Liver (tissue), 3 donors: ENCODE data around the gene HDAC9.

Experiments used
- CTCF ChIP-seq: fragments of 150-350 bp; IDR thresholded peaks from 2 replicates; pipeline ENCODE4 v1.5.1; 2017; ENCODE audit warnings: improper control_type of control experiment, low read depth, low read length; ENCODE audit not compliant: missing input control
- EGR1 ChIP-seq, 2 donors: IDR thresholded peaks; 2 replicates each; pipeline ENCODE4 v1.6.1; 2016 to 2018; ENCODE audit warnings: antibody characterized with exemption in 2 of 2, low read depth in 2 of 2
- FOXA1 ChIP-seq: IDR thresholded peaks from 2 replicates; pipeline ENCODE4 v1.6.1; 2016; ENCODE audit warnings: antibody characterized with exemption
- GABPA ChIP-seq, 2 donors: IDR thresholded peaks in 1 of 2; conservative IDR thresholded peaks in 1 of 2; 2 replicates each; pipeline ENCODE4 v1.6.1; 2016; ENCODE audit warnings: antibody characterized with exemption in 2 of 2, mild to moderate bottlenecking in 1 of 2, moderate library complexity in 1 of 2
- HNF4A ChIP-seq, 2 donors: conservative IDR thresholded peaks; 2 replicates each; pipeline ENCODE4 v1.6.1; 2016; ENCODE audit warnings: antibody characterized with exemption in 2 of 2, mild to moderate bottlenecking in 2 of 2
- RXRA ChIP-seq, 2 donors: IDR thresholded peaks; 2 replicates each; pipeline ENCODE4 v1.6.1; 2017 to 2018; ENCODE audit warnings: antibody characterized with exemption in 2 of 2, mild to moderate bottlenecking in 1 of 2
- SP1 ChIP-seq: IDR thresholded peaks from 2 replicates; pipeline ENCODE4 v1.6.1; 2018; ENCODE audit warnings: antibody characterized with exemption, mild to moderate bottlenecking
- TAF1 ChIP-seq: conservative IDR thresholded peaks from 2 replicates; pipeline ENCODE4 v1.6.1; 2016; ENCODE audit warnings: antibody characterized with exemption, mild to moderate bottlenecking
- YY1 ChIP-seq: IDR thresholded peaks from 2 replicates; pipeline ENCODE4 v1.6.1; 2016; ENCODE audit warnings: antibody characterized with exemption, mild to moderate bottlenecking
- ZBTB33 ChIP-seq: IDR thresholded peaks from 2 replicates; pipeline ENCODE4 v1.6.1; 2016; ENCODE audit warnings: antibody characterized with exemption
- TF ChIP-seq, protein P1 (sequence below): IDR thresholded peaks from 2 replicates; pipeline ENCODE4 v1.6.1; 2016; ENCODE audit warnings: antibody characterized with exemption
- TF ChIP-seq, protein P2 (sequence below): IDR thresholded peaks from 2 replicates; pipeline ENCODE4 v1.6.1; 2016; ENCODE audit warnings: antibody characterized with exemption
- TF ChIP-seq, protein P3 (sequence below): IDR thresholded peaks from 2 replicates; pipeline ENCODE4 v1.6.1; 2016; ENCODE audit warnings: antibody characterized with exemption, mild to moderate bottlenecking
- donor health status: healthy.
- donor health status: healthy.

GRCh38 chr7:18552316-18552916 is 56.9 kb downstream of the HDAC9 start:
- TF ChIP-seq, protein P1, sequence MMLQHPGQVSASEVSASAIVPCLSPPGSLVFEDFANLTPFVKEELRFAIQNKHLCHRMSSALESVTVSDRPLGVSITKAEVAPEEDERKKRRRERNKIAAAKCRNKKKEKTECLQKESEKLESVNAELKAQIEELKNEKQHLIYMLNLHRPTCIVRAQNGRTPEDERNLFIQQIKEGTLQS: no peak
- TF ChIP-seq ZBTB33: no peak
- no peak for TF ChIP-seq CTCF
- TF ChIP-seq TAF1: no peak
- TF ChIP-seq, protein P2, sequence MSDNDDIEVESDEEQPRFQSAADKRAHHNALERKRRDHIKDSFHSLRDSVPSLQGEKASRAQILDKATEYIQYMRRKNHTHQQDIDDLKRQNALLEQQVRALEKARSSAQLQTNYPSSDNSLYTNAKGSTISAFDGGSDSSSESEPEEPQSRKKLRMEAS: no peak
- no peak for TF ChIP-seq EGR1 (IDR thresholded peaks at IDR 0.05; ENCODE audit: low read depth in 2 of 2)
- TF ChIP-seq, protein P3, sequence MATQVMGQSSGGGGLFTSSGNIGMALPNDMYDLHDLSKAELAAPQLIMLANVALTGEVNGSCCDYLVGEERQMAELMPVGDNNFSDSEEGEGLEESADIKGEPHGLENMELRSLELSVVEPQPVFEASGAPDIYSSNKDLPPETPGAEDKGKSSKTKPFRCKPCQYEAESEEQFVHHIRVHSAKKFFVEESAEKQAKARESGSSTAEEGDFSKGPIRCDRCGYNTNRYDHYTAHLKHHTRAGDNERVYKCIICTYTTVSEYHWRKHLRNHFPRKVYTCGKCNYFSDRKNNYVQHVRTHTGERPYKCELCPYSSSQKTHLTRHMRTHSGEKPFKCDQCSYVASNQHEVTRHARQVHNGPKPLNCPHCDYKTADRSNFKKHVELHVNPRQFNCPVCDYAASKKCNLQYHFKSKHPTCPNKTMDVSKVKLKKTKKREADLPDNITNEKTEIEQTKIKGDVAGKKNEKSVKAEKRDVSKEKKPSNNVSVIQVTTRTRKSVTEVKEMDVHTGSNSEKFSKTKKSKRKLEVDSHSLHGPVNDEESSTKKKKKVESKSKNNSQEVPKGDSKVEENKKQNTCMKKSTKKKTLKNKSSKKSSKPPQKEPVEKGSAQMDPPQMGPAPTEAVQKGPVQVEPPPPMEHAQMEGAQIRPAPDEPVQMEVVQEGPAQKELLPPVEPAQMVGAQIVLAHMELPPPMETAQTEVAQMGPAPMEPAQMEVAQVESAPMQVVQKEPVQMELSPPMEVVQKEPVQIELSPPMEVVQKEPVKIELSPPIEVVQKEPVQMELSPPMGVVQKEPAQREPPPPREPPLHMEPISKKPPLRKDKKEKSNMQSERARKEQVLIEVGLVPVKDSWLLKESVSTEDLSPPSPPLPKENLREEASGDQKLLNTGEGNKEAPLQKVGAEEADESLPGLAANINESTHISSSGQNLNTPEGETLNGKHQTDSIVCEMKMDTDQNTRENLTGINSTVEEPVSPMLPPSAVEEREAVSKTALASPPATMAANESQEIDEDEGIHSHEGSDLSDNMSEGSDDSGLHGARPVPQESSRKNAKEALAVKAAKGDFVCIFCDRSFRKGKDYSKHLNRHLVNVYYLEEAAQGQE: no peak
- no peak for TF ChIP-seq GABPA (IDR thresholded peaks at IDR 0.05 in 1 of 2, conservative IDR thresholded peaks at IDR 0.05 in 1 of 2)
- TF ChIP-seq YY1: no peak
- no peak for TF ChIP-seq SP1
- no peak for TF ChIP-seq HNF4A (conservative IDR thresholded peaks at IDR 0.05)
- TF ChIP-seq RXRA (IDR thresholded peaks at IDR 0.05): no peak
- no peak for TF ChIP-seq FOXA1
